G401 (cell line): ENCODE measurements around the gene IL22RA2. TPM values are rescaled to one million over a fixed set of nuclear protein-coding genes. Genes with fewer than 3 reads are reported as not detected.

ENCODE experiments used
- DNase-seq: peaks from one replicate; pipeline ENCODE4 v3.0.0-alpha.2; 2015; ENCODE audit warnings: low spot score
- in situ Hi-C: cut with HindIII; loops from 2 replicates; pipeline ENCODE4 v1.10.0; 2016; ENCODE audit warnings: low sequenced_read_pairs, mixed read lengths
- total RNA-seq: library from RNA; depleted of rRNA; stranded (reverse); fragments of >200 nt; shearing (Covaris generic); gene quantifications from 2 replicates; pipeline ENCODE4 v1.2.3, GENCODE V29; 2014

IL22RA2 gene
- total RNA-seq, 1 experiment from 2014 or later = not detected

GRCh38 chr6:137201006-137201405 lies 27.6 kb upstream of the IL22RA2 start:
- DNase-seq = no peak
- in situ Hi-C loops = no loop called here

DNA sequence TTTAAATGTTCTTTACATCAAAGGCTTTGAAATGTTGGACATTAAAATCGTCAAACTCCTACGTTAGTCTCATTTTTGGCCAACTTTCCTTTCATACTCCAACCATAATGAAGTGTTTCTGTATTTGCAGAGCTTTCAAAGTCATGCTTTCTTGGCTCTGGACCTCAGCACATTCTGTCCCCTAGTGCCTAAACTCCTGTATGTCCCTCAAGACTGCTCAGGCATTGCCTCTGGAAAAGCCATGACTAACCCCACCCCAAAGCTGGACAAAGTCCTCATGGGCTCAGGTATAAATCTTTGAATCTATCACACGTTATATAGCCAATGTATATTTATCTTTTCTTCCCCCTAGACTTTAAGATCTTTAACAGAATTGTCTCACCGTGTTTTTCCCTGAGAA lies 26.8 kb upstream of the IL22RA2 start:
- no peak for DNase-seq
- in situ Hi-C loops = no loop called here

DNA sequence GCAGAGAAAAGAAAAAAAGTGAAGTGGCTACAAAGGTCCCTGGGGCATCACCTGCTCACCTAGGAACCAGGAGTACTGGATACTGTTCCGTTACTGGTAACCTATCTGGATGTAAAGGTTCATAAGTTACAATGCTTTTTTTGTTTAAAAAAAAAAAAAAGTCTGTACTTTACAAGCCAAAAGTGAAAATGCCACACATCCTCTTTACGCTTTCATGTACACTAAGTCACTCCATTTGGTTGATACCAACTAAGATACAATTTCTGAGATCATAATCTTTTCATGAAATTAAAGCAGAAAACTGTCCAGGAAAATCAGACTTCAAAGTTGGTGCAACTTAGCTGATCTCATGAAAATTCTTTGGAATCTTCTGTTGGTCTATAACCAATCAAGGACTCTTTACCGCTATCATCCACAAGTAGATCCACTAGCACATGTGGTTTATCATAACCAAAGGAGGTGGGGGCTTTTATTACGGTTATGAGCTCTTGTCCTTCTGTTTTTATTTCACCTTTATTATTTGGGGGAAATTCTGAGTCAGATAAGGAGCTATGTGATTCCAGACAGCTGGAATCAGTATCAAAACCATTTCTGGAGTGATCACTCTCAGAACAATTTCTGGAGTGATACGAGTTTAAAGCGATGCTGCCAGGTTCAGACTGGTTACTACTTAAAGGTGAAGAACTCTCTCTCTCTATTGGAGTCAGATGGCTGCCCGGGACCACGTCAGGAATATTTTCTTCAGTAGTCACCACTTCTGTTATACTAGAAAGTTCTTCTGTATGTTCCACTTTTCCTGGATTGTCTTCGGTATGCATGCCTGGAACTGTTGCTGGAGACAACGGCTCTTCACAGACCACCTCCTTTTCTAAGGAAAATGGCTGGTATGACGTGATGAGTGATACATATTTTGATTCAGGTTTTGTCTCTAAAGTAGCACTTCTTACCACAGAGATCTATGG lies 24.5 kb upstream of the IL22RA2 start:
- no peak for DNase-seq
- in situ Hi-C loops = no loop called here

DNA sequence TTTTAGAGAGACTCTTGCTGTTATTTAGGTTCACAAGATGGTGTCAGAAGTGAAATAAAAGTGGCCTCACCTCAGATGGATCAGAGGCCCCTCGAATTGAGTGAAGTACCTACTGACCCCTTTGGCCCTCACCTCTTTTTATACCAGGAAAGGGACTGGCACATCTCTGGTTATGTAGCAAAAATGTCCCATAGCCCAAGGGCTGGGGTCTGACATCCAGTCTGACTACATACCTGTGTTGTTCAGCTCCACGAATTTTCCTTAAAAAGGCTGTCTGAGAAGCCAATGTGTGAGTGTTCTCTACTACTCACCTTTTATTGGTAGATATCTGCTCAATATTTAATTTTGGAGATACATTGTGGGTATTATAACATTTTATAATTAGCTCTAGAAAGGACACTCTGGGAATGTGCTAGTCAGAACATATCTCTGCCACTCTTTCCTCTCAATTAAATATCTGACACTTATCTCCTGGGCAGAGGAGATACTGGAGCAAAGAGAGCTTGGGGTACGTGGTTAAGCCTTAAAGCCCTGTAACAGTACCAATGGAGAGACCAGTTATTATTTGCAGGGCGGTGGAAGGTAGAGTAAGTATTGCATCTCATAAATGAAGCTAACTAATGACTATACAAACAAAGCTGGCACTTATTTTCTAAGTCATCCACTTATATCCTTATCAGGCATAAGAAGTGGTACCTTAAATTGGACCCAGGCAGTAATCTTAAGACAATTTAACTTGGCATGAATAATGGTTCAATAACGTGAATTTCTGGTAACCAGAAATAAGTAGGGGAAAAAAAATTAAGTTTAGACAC lies 20.0 kb upstream of the IL22RA2 start:
- no peak for DNase-seq
- in situ Hi-C loops = no loop called here

- in situ Hi-C loops = no loop called here
- no peak for DNase-seq
Measured at GRCh38 chr6:137192821-137193220, 19.4 kb upstream of the IL22RA2 start.

DNA sequence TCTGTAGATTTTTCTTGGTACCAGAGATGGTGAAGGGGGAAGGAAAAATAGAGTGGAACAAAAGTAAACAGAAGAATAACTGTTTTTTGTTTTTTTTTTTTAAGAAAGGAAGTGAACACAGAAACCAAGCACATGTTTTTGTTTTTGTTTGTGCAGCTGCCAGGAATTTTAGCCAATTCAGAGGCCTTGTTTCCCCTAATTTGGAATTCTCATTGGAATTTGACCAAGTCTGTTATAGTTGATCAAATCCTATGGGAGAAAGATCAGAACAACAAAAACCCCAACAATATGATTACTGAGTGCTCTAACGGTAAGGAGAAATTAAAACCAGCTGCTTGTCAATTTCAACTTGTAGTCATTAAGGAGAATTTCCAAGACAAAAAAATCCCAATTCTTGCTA lies 18.2 kb upstream of the IL22RA2 start:
- DNase-seq = no peak
- in situ Hi-C loops = no loop called here

DNA sequence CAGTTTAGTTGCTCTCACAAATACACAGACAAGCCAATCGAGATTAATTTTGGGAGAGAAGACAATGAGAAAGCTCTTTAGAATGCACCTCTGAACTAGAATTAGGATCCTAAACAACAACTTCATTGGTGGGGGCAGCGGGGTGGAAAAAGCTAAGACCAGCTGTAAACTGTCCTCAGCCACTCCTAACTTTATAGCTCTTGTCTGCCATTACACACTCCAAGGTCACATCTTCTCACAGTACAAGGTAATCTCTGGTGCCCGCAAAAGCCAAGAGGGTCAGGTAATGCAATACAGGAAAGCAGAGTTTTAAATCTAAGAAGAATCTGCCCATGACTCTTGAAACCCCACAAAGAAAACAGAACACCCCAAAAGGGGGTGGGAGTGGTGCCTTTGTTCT lies 17.8 kb upstream of the IL22RA2 start:
- DNase-seq = no peak
- in situ Hi-C loops = no loop called here

- in situ Hi-C loops = no loop called here
- no peak for DNase-seq
Measured at GRCh38 chr6:137190583-137191094, 17.2 kb upstream of the IL22RA2 start.

DNA sequence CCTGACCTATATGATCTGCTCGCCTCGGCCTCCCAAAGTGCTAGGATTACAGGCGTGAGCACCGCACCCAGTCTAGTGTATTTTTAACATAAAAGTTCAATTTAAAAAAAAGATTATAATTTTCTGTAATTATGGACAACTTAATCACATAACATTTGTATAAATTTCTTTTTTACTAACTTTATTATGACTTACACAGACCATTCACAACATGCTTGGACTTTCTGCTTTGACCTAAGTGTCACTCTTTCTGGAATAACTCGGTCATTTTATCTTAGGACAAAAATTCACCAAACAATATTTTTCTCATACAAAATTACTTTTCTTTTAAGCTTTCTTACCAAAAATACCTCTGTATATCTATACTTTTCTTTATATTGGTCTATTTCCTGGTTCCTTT lies 15.4 kb upstream of the IL22RA2 start:
- no peak for DNase-seq
- in situ Hi-C loops = no loop called here

DNA sequence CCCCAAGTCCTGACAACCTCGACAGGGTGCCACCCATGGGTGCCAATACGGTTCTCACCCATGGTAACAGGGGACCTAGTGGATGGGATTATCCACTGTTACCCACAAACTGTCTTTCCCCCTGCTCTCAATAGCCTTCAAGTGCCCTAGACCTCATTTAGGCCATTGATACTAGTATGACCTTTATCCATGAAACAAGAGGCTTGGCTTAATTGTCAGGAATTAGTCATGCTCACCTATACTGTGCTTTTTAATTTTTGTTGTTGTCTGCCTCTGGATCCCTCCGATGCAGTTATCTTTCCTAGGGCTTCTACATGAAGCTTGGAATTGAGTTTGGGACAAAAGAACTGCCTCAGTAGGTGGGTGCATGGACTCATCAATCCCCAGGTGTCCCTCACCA lies 11.8 kb upstream of the IL22RA2 start:
- in situ Hi-C loops = no loop called here
- DNase-seq = no peak

- in situ Hi-C loops = no loop called here
- DNase-seq = no peak
Measured at GRCh38 chr6:137182654-137183073, 9.2 kb upstream of the IL22RA2 start.

GRCh38 chr6:137181891-137182653 lies 8.6 kb upstream of the IL22RA2 start:
- DNase-seq = no peak
- in situ Hi-C loops = no loop called here

DNA sequence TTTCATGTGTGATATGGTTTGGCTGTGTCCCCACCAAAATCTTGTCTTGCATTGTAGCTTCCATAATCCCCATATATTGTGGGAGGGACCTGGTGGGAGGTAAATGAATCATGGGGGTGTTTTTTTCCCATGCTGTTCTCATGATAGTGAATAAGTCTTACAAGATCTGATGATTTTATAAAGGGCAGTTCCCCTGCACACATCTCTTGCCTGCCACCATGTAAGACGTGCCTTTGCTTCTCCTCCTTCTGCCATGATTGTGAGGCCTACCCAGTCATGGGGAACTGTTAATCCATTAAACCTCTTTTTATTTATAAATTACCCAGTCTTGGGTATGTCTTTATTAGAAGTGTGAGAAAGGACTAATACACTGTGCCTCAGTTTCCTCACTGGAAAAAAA lies 4.2 kb upstream of the IL22RA2 start:
- no peak for DNase-seq
- in situ Hi-C loops = no loop called here

DNA sequence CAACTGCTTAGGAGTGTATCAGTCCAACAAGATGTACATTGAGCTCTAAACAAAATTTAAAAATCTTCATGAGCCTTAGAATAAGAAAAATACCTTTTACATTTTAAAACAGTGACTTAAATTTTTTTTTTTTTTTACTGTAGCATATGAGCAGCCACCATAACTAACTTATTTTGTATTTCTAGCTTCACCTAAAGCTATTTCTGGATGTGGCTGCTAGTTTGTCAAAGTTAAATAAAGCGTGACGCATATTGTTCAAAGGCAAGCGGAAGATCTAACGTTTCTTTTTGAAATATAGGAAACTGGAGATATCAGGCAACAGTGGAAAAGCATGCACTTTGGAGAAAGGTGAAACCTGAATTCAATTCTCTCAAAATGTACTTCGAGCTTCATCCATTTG lies 3.3 kb upstream of the IL22RA2 start:
- no peak for DNase-seq
- in situ Hi-C loops = no loop called here

DNA sequence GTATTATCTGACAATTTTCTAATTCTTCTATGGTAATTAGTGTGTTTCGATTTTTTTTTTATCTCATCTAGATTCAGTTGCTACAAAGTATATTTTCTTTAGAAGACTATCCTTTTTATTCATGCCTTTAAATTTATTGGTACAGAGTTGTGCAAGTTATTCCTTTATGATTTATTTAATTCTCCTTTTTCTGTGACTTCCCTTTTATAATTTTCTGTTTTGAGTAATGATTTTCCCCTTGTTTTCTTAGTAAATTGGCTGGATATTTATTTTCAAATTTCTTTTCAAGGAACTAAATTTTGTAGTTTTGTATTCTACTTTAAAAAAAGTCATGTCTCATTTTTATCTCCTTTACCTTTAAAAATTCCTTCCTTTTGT lies 2.4 kb upstream of the IL22RA2 start:
- in situ Hi-C loops = no loop called here
- no peak for DNase-seq

- DNase-seq = no peak
- in situ Hi-C loops = no loop called here
Measured at GRCh38 chr6:137175157-137175867, 1.9 kb upstream of the IL22RA2 start.

DNA sequence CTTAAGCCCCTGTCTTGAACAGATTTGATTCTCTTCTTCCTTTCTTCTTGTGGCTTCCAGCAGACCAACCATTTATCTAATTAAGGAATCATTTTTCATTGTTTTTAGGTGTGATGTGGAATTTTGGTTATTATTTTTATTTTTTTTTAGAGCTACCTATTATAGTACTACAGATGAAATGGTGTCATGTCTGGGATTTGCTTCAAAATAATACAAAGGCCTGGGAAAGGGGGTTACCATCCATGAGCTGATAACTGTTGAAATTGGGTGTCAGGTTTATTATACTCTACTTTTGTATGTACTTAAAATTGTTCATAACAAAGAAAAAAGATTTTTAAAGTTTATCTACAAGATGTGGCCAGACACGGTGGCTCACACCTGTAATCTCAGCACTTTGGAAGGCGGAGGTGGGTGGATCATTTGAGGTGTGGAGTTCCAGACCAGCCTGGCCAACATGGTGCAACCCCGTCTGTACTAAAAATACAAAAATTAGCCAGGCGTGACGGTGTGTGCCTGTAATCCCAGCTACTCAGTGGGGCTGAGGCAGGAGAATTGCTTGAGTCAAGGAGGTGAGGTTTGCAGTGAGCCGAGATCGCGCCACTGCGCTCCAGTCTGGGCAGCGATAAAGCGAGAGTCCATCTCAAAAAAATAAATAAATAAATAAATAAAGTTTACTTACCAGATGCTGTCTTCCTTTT lies 561 bp downstream of the IL22RA2 start:
- in situ Hi-C loops = no loop called here
- DNase-seq = no peak
